ENCODE results near the gene CELSR3. TPM values are rescaled to one million over a fixed set of nuclear protein-coding genes. Genes with fewer than 3 reads are reported as not detected.

CELSR3 gene
- total RNA-seq, 1 experiment from 2014 or later, result 35.4 TPM

GRCh38 chr3:48656841-48657281, 5.8 kb downstream of the CELSR3 start:
- Mint-ChIP-seq H3K4me3 (ENCODE audit: unreplicated experiment) (no peak overlapping the region), H3K9me3 (ENCODE audit: unreplicated experiment) (no peaks in the 10 kb centered on the region), H3K27me3 (ENCODE audit: insufficient read depth, unreplicated experiment) (no peaks in the 10 kb centered on the region), H3K36me3 (ENCODE audit: insufficient read depth, unreplicated experiment) (peaks cover 81% of the 10 kb centered on the region), H3K27ac (ENCODE audit: unreplicated experiment) (no peak overlapping the region), H3K4me1 (ENCODE audit: low read depth, unreplicated experiment) (no peaks in the 10 kb centered on the region)
- Histone ChIP-seq H3K9me3 (no peaks in the 10 kb centered on the region), H3K4me1 (peaks cover under 1% of the 10 kb centered on the region; the same call in 1 of the 2 replicates), H3K36me3 (ENCODE audit: control insufficient read depth, insufficient read depth, low read length) (peaks cover 10% of the 10 kb centered on the region), H3K27me3 (replicated peaks; ENCODE audit: control insufficient read depth, insufficient read depth, low read length) (no peaks in the 10 kb centered on the region), H3K4me3 (ENCODE audit: low read depth, low read length) (no peak overlapping the region)
- TF ChIP-seq, protein P1, sequence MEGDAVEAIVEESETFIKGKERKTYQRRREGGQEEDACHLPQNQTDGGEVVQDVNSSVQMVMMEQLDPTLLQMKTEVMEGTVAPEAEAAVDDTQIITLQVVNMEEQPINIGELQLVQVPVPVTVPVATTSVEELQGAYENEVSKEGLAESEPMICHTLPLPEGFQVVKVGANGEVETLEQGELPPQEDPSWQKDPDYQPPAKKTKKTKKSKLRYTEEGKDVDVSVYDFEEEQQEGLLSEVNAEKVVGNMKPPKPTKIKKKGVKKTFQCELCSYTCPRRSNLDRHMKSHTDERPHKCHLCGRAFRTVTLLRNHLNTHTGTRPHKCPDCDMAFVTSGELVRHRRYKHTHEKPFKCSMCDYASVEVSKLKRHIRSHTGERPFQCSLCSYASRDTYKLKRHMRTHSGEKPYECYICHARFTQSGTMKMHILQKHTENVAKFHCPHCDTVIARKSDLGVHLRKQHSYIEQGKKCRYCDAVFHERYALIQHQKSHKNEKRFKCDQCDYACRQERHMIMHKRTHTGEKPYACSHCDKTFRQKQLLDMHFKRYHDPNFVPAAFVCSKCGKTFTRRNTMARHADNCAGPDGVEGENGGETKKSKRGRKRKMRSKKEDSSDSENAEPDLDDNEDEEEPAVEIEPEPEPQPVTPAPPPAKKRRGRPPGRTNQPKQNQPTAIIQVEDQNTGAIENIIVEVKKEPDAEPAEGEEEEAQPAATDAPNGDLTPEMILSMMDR (IDR thresholded peaks at IDR 0.05; ENCODE audit: insufficient read depth in 1 of 2, low read depth in 1 of 2, low read length in 1 of 2, severe bottlenecking in 1 of 2, unreplicated experiment in 1 of 2), result no peak
- CTCF ChIA-PET, result no interaction called here
- POLR2A ChIA-PET, result no interaction called here
- no TSS peak for BruUV-seq (replicated peaks)
- DNase-seq, result no peak
- intact Hi-C loops (cut with micrococcal nuclease; ENCODE audit: unreplicated experiment), result no loop called here

- H3K4me1 Mint-ChIP-seq (ENCODE audit: low read depth, unreplicated experiment), result no peaks in the 10 kb centered on the region
- intact Hi-C loops (cut with micrococcal nuclease; ENCODE audit: unreplicated experiment), result no loop called here
- no peaks in the 10 kb centered on the region for H3K27me3 Mint-ChIP-seq (ENCODE audit: insufficient read depth, unreplicated experiment)
- TF ChIP-seq, protein P1 (IDR thresholded peaks at IDR 0.05; ENCODE audit: insufficient read depth in 1 of 2, low read depth in 1 of 2, low read length in 1 of 2, severe bottlenecking in 1 of 2, unreplicated experiment in 1 of 2), result no peak
- no peak overlapping the region for H3K4me3 Mint-ChIP-seq (ENCODE audit: unreplicated experiment)
- ChIA-PET POLR2A (no interaction called here), CTCF (no interaction called here)
- Histone ChIP-seq H3K4me3 (ENCODE audit: low read depth, low read length) (no peak overlapping the region), H3K9me3 (no peaks in the 10 kb centered on the region), H3K27me3 (replicated peaks; ENCODE audit: control insufficient read depth, insufficient read depth, low read length) (no peaks in the 10 kb centered on the region), H3K4me1 (no peaks in the 10 kb centered on the region), H3K36me3 (ENCODE audit: control insufficient read depth, insufficient read depth, low read length) (peaks cover 11% of the 10 kb centered on the region)
- no peaks in the 10 kb centered on the region for H3K9me3 Mint-ChIP-seq (ENCODE audit: unreplicated experiment)
- H3K27ac Mint-ChIP-seq (ENCODE audit: unreplicated experiment), result no peak overlapping the region
- BruUV-seq (replicated peaks), result no TSS peak
- peaks cover 77% of the 10 kb centered on the region for H3K36me3 Mint-ChIP-seq (ENCODE audit: insufficient read depth, unreplicated experiment)
- DNase-seq, result no peak
Observed at GRCh38 chr3:48656061-48656840, 6.4 kb downstream of the CELSR3 start.

- Mint-ChIP-seq H3K4me3 (ENCODE audit: unreplicated experiment) (no peak overlapping the region), H3K27ac (ENCODE audit: unreplicated experiment) (no peak overlapping the region), H3K4me1 (ENCODE audit: low read depth, unreplicated experiment) (no peaks in the 10 kb centered on the region), H3K36me3 (ENCODE audit: insufficient read depth, unreplicated experiment) (peaks cover 76% of the 10 kb centered on the region), H3K9me3 (ENCODE audit: unreplicated experiment) (no peaks in the 10 kb centered on the region), H3K27me3 (ENCODE audit: insufficient read depth, unreplicated experiment) (no peaks in the 10 kb centered on the region)
- intact Hi-C loops (cut with micrococcal nuclease; ENCODE audit: unreplicated experiment), result no loop called here
- Histone ChIP-seq H3K27me3 (replicated peaks; ENCODE audit: control insufficient read depth, insufficient read depth, low read length) (no peaks in the 10 kb centered on the region), H3K4me3 (ENCODE audit: low read depth, low read length) (no peak overlapping the region), H3K36me3 (ENCODE audit: control insufficient read depth, insufficient read depth, low read length) (peaks cover 11% of the 10 kb centered on the region), H3K9me3 (no peaks in the 10 kb centered on the region), H3K4me1 (no peaks in the 10 kb centered on the region)
- ChIA-PET CTCF (no interaction called here), POLR2A (no interaction called here)
- TF ChIP-seq, protein P1 (IDR thresholded peaks at IDR 0.05; ENCODE audit: insufficient read depth in 1 of 2, low read depth in 1 of 2, low read length in 1 of 2, severe bottlenecking in 1 of 2, unreplicated experiment in 1 of 2), result no peak
- BruUV-seq (replicated peaks), result no TSS peak
- no peak for DNase-seq
Observed at GRCh38 chr3:48655606-48656005, 7.1 kb downstream of the CELSR3 start.

Measured in Caco-2 (cell line).